Upper lobe of left lung (tissue), 6 donors: ENCODE data around the gene FXYD5. TPM values are rescaled to one million over a fixed set of nuclear protein-coding genes. Genes with fewer than 3 reads are reported as not detected.

Source experiments
- ATAC-seq, 2 donors: fragments of 200-7000 bp; cut with Tn5 transposase; one replicate each; pipeline ENCODE4 v1.9.1; 2022; ENCODE audit warnings: mild to moderate bottlenecking in 2 of 2, moderate library complexity in 2 of 2; ENCODE audit not compliant: low FRiP score in 2 of 2
- DNase-seq, 2 donors: peaks; one replicate each; pipeline ENCODE4 v3.0.0-alpha.2; 2019 to 2020
- H3K27ac ChIP-seq, 4 donors: fragments of 200-600 bp; sonication (generic); one replicate each; pipeline ENCODE4 v1.5.1; 2016 to 2019
- H3K27me3 ChIP-seq, 4 donors: fragments of 200-600 bp; sonication (generic); one replicate each; pipeline ENCODE4 v1.5.1; 2017 to 2019
- H3K36me3 ChIP-seq, 4 donors: fragments of 200-600 bp; sonication (generic); one replicate each; pipeline ENCODE4 v1.5.1; 2016 to 2019
- H3K4me1 ChIP-seq, 4 donors: fragments of 200-600 bp; sonication (generic); one replicate each; pipeline ENCODE4 v1.5.1; 2018 to 2019
- H3K4me3 ChIP-seq, 4 donors: fragments of 200-600 bp; sonication (generic); one replicate each; pipeline ENCODE4 v1.5.1; 2017 to 2019; ENCODE audit warnings: mild to moderate bottlenecking in 2 of 4, moderate library complexity in 1 of 4
- H3K9me3 ChIP-seq, 4 donors: fragments of 200-600 bp; sonication (generic); one replicate each; pipeline ENCODE4 v1.5.1; 2018 to 2019
- CTCF ChIP-seq, 6 experiments: fragments of 450-650 bp in 4 of 6; fragments of 200-600 bp in 2 of 6; sonication (generic) in 2 of 6; IDR thresholded peaks; one replicate each; pipeline ENCODE4 v1.5.1; 2016 to 2019; ENCODE audit warnings: antibody characterized with exemption in 6 of 6
- EP300 ChIP-seq, 4 donors: sonication (generic); formaldehyde crosslinking; IDR thresholded peaks; one replicate each; pipeline ENCODE4 v1.5.1; 2017; ENCODE audit warnings: antibody characterized with exemption in 4 of 4, control low read depth in 2 of 4
- POLR2A ChIP-seq, 4 donors: fragments of 450-650 bp; IDR thresholded peaks; one replicate each; pipeline ENCODE4 v1.5.1; 2016 to 2017; ENCODE audit warnings: antibody characterized with exemption in 4 of 4, mild to moderate bottlenecking in 2 of 4
- POLR2AphosphoS5 ChIP-seq, 2 donors: sonication (generic); formaldehyde crosslinking; IDR thresholded peaks; one replicate each; pipeline ENCODE4 v1.5.1; 2017; ENCODE audit warnings: antibody characterized with exemption in 2 of 2
- WGBS, 2 donors: methylation state at CpG; one replicate each; pipeline ENCODE4 v1.1.5; 2017 to 2018; 5-methylcytosine and 5-hydroxymethylcytosine counted together
- total RNA-seq, 6 donors: library from RNA; depleted of rRNA in 4 of 6; stranded (reverse); fragments of >200 nt in 4 of 6; gene quantifications; one replicate each; pipeline versions ENCODE4 v1.1.0 to v1.2.1, GENCODE V29; 2016 to 2021
- donor health status: DM: no; HTN: no; CAD: no; lungs with moderate emphysema.
- donor health status: DM: no; HTN: yes; CAD: no; lungs with severe emphysema.

Gene FXYD5
- total RNA-seq, 6 donors from 2014 or later: 40.4 to 153 (median 91.8) TPM

GRCh38 chr19:35136231-35136630 lies 18.3 kb upstream of the FXYD5 start:
- no peak for ATAC-seq
- Histone ChIP-seq H3K27ac (peak overlapping the region in 2 of 4 donors; percentile 12 to 22), H3K9me3 (no peaks in the 10 kb centered on the region), H3K27me3 (no peaks in the 10 kb centered on the region), H3K4me1 (peaks cover 9 to 21% (median 12%) of the 10 kb centered on the region in 4 donors), H3K4me3 (no peak overlapping the region), H3K36me3 (no peaks in the 10 kb centered on the region)
- DNase-seq: no peak
- TF ChIP-seq EP300 (IDR thresholded peaks at IDR 0.05) (no peak), CTCF (IDR thresholded peaks at IDR 0.05) (no peak), POLR2A (IDR thresholded peaks at IDR 0.05) (no peak), POLR2AphosphoS5 (IDR thresholded peaks at IDR 0.05) (no peak)
- 79% methylated on average over 11 of the region's 11 CpGs; no CpG with 5 or more reads in 1 of the 2 donors for WGBS, 2 donors

GRCh38 chr19:35136977-35137702 lies 17.4 kb upstream of the FXYD5 start:
- no peak for TF ChIP-seq POLR2A (IDR thresholded peaks at IDR 0.05)
- TF ChIP-seq CTCF (IDR thresholded peaks at IDR 0.05): no peak
- no peak for TF ChIP-seq EP300 (IDR thresholded peaks at IDR 0.05)
- TF ChIP-seq POLR2AphosphoS5 (IDR thresholded peaks at IDR 0.05): no peak
- Histone ChIP-seq H3K9me3 (no peaks in the 10 kb centered on the region), H3K4me1 (peaks cover 17 to 30% (median 21%) of the 10 kb centered on the region in 4 donors), H3K4me3 (no peak overlapping the region), H3K27ac (peak overlapping the region in 1 of 4 donors; percentile 26), H3K27me3 (peaks cover 0 to 2% (median 0%) of the 10 kb centered on the region in 4 donors), H3K36me3 (no peaks in the 10 kb centered on the region)
- WGBS, 2 donors: 62% methylated on average over 9 of the region's 9 CpGs
- DNase-seq (no peak), ATAC-seq (no peak)

GRCh38 chr19:35138305-35138892 lies 16.1 kb upstream of the FXYD5 start, which contains the start of gene FXYD1:
FXYD1 (plus strand) TSS chr19:35138824; CDS start chr19:35140080, 1,256 bp downstream.
- Histone ChIP-seq H3K27me3 (peaks cover 0 to 12% (median 4%) of the 10 kb centered on the region in 4 donors), H3K4me3 (peak within 1 kb of the TSS in 3 of 4 donors; percentile 10 to 40 (median 38)), H3K4me1 (peaks cover 29 to 42% (median 33%) of the 10 kb centered on the region in 4 donors), H3K27ac (peak within 1 kb of the TSS; percentile 75 to 87 (median 82)), H3K36me3 (no peaks in the 10 kb centered on the region), H3K9me3 (no peaks in the 10 kb centered on the region)
- no peak for TF ChIP-seq CTCF (IDR thresholded peaks at IDR 0.05)
- no peak for TF ChIP-seq EP300 (IDR thresholded peaks at IDR 0.05)
- peak in 1 of 2 donors; percentile 90 for DNase-seq
- 73% methylated on average over 9 to 15 of the region's 18 CpGs for WGBS, 2 donors
- peak; percentile 2 to 35 for ATAC-seq

- no peak for ATAC-seq
- Histone ChIP-seq H3K27ac (peak overlapping the region; percentile 64 to 87 (median 76)), H3K27me3 (peaks cover 0 to 13% (median 4%) of the 10 kb centered on the region in 4 donors), H3K36me3 (no peaks in the 10 kb centered on the region), H3K4me3 (peak overlapping the region in 3 of 4 donors; percentile 20 to 40 (median 38)), H3K4me1 (peaks cover 29 to 39% (median 32%) of the 10 kb centered on the region in 4 donors), H3K9me3 (no peaks in the 10 kb centered on the region)
- no peak for DNase-seq
- WGBS, 2 donors: 66 to 73% methylated on average over 11 to 12 of the region's 12 CpGs
- TF ChIP-seq POLR2A (IDR thresholded peaks at IDR 0.05) (no peak), EP300 (IDR thresholded peaks at IDR 0.05) (no peak), POLR2AphosphoS5 (IDR thresholded peaks at IDR 0.05) (no peak), CTCF (IDR thresholded peaks at IDR 0.05) (no peak)
Observed at GRCh38 chr19:35140207-35140961, 14.2 kb upstream of the FXYD5 start.
